HL-60 (cell line): ENCODE measurements around the gene MPPED1.

Source experiments
- CTCF ChIP-seq: IDR thresholded peaks from one replicate; pipeline ENCODE4 v1.5.1; 2011; ENCODE audit warnings: low read length, control low read depth, inconsistent platforms; ENCODE audit not compliant: insufficient read depth
- GABPA ChIP-seq: IDR thresholded peaks from 2 replicates; pipeline ENCODE4 v1.6.1; 2012; ENCODE audit warnings: low read depth
- POLR2AphosphoS5 ChIP-seq: IDR thresholded peaks from 2 replicates; pipeline ENCODE4 v1.6.1; 2012; ENCODE audit warnings: low read depth
- REST ChIP-seq: IDR thresholded peaks from 2 replicates; pipeline ENCODE4 v1.6.1; 2012; ENCODE audit warnings: low read depth; ENCODE audit not compliant: insufficient replicate concordance

- no peak for TF ChIP-seq REST
- no peak for TF ChIP-seq CTCF
- TF ChIP-seq POLR2AphosphoS5, result no peak
- TF ChIP-seq GABPA, result no peak
Observed at GRCh38 chr22:43487311-43488030, 75.7 kb downstream of the MPPED1 start.
